HG03103 (cell line): ENCODE results near the gene GALM.
"Not testable (repeated sequence)": the region's sequence is repeated elsewhere in the genome, so short reads cannot be mapped to it uniquely, and the experiment has no call there.

Source experiments
- ATAC-seq: cut with Tn5 transposase; IDR thresholded peaks from one replicate; pipeline ENCODE4 v1.9.1; 2021; ENCODE audit warnings: low read depth; ENCODE audit not compliant: unreplicated experiment

Gene GALM

DNA sequence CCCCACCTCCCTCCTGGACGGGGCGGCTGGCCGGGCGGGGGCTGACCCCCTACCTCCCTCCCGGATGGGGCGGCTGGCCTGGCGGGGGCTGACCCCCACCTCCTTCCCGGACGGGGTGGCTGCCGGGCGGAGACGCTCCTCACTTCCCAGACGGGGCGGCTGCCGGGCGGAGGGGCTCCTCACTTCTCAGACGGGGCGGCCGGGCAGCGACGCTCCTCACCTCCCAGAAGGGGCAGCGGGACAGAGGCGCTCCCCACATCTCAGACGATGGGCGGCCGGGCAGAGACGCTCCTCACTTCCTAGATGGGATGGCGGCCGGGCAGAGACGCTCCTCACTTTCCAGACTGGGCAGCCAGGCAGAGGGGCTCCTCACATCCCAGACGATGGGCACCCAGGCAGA lies 90.0 kb downstream of the GALM start:
- not testable (repeated sequence) for ATAC-seq

GRCh38 chr2:38763228-38763627 lies 97.3 kb downstream of the GALM start:
- no peak for ATAC-seq

DNA sequence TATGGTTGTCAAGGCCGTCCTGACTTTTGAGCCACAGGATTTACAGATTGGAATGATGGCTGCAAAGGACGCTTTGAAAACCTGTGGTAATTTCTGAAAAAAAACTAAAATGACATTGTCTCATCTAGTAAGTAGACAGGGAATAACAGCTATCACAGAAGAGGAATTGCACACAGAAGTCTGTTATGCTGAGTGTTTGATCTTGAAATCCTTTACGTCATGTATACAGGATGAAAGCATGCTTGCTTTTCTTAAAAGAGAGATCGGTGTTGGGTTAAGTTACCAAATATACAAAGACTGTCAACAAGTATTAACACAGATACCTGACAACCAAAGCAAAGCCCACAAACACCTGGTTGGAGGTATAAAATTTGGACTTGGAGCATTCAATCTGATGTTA lies 97.8 kb downstream of the GALM start:
- no peak for ATAC-seq

DNA sequence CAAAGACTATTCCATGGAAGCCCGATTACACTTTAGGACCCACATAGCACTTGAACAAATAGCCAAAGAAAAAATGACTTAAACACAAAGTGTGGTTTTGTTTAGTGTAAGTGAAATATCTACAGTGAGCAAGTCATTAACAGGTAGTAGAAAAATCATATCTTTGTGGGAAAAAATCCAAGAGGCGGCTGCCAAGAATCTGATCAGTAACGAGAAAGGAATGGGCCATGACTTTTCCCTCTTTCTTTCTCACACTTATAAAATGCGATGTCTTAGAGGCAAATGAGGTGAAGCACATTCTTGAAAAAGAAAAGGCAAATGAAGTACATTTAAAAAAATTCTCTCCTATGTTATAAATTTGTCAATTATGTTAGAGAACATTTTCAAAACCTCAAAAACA lies 99.2 kb downstream of the GALM start:
- no peak for ATAC-seq

DNA sequence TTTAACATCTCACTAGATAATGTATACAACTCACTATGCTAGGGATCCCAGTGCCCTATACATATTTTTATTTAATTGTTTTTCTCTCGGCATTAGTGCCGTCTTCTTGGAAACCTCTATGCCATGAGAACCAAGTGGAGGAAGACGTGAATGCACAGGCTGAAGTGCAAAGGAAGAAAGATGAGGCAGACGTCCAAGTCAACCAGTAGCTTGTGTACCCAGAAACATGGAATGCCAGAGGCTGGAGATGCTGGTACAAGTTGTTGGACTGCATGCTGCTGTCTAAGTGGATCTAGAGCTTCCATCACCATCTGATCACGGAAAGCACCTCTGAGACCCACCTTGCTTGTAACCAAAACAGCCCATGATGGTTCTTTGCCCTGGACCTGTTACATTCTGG lies 99.6 kb downstream of the GALM start:
- no peak for ATAC-seq

GRCh38 chr2:38771632-38772031 lies 105.7 kb downstream of the GALM start:
- no peak for ATAC-seq

DNA sequence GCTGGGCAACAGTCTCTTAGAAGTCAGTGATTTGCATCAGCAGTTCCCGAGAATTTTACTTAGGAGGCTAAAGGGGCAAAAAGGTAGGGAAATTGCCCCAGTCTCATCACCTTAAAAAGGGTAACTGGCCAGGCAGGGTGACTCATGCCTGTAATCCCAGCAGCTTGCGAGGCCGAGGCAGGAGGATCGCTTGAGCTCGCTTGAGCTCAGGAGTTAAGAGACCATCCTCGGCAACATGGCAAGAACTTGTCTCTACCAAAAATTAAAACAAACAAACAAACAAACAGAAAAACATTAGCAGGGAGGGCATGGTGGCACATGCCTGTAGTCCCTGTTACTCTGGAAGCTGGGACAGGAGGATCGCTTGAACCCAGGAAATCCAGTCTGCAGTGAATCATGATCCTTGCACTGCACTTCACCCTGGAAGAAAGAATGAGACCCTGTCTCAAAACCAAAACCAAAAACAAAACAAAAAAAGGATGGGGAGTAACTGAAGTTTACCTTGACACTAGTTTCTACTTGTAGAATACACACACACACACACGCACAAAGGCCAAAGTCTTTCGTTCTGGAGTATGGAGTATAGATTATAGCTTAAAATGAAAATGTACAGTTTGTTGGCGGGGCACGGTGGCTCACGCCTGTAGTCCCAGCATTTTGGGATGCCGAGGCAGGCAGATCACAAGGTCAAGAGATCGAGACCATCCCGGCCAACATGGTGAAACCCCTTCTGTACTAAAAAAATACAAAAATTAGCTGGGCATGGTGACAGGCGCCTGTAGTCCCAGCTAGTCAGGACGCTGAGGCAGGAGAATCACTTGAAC lies 109.4 kb downstream of the GALM start:
- ATAC-seq: no peak

DNA sequence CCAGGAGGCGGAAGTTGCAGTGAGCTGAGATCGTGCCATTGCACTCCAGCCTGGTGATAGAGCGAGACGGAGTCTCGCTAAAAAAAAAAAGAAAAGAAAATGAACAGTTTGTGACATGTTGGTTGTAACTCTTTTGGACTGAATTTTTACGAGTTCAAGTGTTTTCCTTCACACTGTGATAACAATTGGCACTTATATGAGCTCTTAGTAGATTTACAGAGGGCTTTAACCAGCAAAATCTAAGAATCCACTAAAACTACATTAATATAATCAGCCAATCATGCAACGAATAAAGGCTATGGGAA lies 110.0 kb downstream of the GALM start:
- no peak for ATAC-seq

GRCh38 chr2:38776531-38776930 lies 110.6 kb downstream of the GALM start:
- no peak for ATAC-seq

DNA sequence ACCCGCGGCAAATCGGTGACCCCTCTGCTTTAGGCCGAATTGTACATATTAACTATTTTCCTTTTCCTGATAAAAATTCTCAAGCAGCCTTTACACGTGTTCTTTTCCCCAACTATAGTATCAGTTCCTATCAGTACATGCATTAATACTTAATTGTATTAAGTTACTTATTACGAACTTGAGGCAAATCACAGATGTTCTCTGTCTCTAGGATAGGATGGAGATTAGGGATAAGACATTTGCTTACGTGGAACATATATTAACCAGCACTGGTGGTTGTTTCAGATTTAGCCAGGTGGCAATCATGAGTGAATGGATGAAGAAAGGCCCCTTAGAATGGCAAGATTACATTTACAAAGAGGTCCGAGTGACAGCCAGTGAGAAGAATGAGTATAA lies 112.8 kb downstream of the GALM start:
- no peak for ATAC-seq

DNA sequence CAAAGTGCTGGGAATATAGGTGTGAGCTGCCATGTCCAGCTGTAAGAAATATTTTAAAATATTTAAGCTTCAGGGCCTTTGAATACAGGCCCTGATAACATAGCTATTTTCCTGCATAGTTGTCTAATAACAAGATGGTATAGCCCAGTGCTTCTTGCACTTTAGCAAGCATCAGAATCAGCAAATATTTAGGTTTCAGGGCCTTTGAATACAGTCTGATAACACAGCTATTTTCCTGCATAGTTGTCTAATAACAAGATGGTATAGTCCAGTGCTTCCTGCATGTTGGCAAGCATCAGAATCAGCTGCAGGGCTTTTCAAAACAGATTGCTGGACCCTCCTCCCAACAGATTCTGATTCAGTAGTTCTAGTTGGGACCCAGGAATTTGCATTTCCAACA lies 117.7 kb downstream of the GALM start:
- no peak for ATAC-seq
